HepG2 (cell line): ENCODE results near the gene SLC34A3. TPM values are rescaled to one million over a fixed set of nuclear protein-coding genes. Genes with fewer than 3 reads are reported as not detected.

ENCODE experiments used
- ATF1 ChIP-seq: IDR thresholded peaks from 2 replicates; pipeline ENCODE4 v1.6.1; 2016; ENCODE audit warnings: mild to moderate bottlenecking, control low read depth
- CEBPZ ChIP-seq: IDR thresholded peaks from 2 replicates; pipeline ENCODE4 v1.6.1; 2012; ENCODE audit warnings: low read length, improper control_type of control experiment
- E2F5 ChIP-seq: sonication (generic); formaldehyde crosslinking; conservative IDR thresholded peaks from 2 replicates; pipeline ENCODE4 v1.4.0; 2020; ENCODE audit warnings: missing genetic modification reagents
- KLF11 ChIP-seq: IDR thresholded peaks from 2 replicates; pipeline ENCODE4 v1.6.1; 2016; ENCODE audit warnings: missing compliant biosample characterization
- RBM22 ChIP-seq: fragments of 200-400 bp; formaldehyde crosslinking; optimal IDR thresholded peaks from 2 replicates; pipeline ENCODE3; 2017; ENCODE audit warnings: mild to moderate bottlenecking, low read length, moderate library complexity
- THAP9 ChIP-seq: sonication (generic); formaldehyde crosslinking; IDR thresholded peaks from 2 replicates; pipeline ENCODE4; 2020; ENCODE audit warnings: missing genetic modification reagents, mild to moderate bottlenecking, borderline replicate concordance
- YEATS2 ChIP-seq: sonication (generic); formaldehyde crosslinking; IDR thresholded peaks from 2 replicates; pipeline ENCODE4 v1.4.0; 2020; ENCODE audit warnings: missing genetic modification reagents, borderline replicate concordance
- polyA plus RNA-seq, 8 experiments: library from polyadenylated mRNA; depleted of rRNA in 3 of 8; stranded (reverse) in 7 of 8; unstranded in 1 of 8; fragments of >200 nt; fragmentation: Illumina TruSeq in 4 of 8; extraction: Trizol in 4 of 8; gene quantifications; 2 replicates each; pipeline versions ENCODE4 v1.2.1 to v1.2.3, GENCODE V29; 2011 to 2016; ENCODE audit warnings: low read depth in 4 of 8, missing spikeins in 1 of 8, mixed read lengths in 1 of 8; ENCODE audit not compliant: insufficient read depth in 1 of 8
- total RNA-seq, 5 experiments: library from RNA; depleted of rRNA; stranded (reverse); fragments of >200 nt; fragmentation: Illumina TruSeq; extraction: Trizol; gene quantifications; 2 replicates each; pipeline ENCODE4 v1.2.3, GENCODE V29; 2016; ENCODE audit warnings: low read depth in 1 of 5
- TF ChIP-seq, protein P1 (sequence below): sonication (generic); formaldehyde crosslinking; IDR thresholded peaks from 2 replicates; pipeline ENCODE4 v1.5.1; 2020; ENCODE audit warnings: missing genetic modification reagents, mild to moderate bottlenecking, borderline replicate concordance
- TF ChIP-seq, protein P2 (sequence below): sonication (generic); formaldehyde crosslinking; IDR thresholded peaks from 2 replicates; pipeline ENCODE4 v1.4.0; 2020; ENCODE audit warnings: missing genetic modification reagents

SLC34A3 gene
- total and polyA plus RNA-seq, 2 of the 13 experiments (the other 11 are each of a cell fraction or from before 2014, with no cell fraction given), result 0.07 to 1.0 TPM

DNA sequence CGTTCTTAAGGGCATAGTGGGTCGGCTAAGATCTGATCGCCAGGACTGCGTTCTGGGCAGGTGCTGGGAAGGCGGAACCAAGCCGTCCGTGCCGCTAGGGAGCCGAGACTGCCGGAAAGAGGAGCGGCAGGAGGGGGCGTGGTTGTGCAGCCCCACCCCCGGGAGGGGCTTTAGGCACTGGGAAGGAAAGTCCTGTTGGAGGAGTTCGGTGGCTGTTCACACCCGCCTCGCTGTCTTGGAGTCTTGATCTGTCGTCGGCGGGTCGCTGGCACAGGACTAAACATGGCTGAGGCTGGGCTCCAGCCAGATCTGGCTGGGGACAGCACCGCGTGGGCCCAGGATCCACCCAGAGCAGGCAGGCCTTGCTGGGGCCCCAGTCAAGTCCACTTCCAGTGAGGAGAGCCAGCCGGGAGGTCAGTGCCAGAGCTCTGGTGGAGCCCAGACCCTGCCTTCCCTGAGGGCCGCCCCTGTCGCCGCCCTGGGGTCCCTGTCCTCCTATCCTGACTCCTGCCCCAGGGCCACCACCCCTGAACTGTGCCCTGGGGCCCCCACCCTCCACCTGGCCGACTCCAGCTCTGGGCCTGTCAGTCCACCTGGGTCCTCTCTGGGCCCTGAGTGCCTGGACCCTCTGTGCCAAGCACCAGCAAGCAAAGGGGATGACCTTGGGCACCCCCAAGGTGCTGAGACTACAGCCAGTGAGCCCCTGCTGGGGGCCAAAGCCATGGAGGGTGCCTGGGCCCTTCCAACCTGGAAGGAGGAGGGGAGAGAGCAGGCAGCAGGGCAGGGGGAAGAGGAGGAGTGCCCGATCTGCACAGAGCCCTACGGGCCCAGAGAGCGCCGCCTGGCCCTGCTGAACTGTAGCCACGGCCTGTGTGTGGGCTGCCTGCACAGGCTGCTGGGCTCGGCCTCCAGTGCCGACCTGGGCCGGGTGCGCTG lies 13.2 kb upstream of the SLC34A3 start (continued):
- TF ChIP-seq CEBPZ (no peak), KLF11 (CRISPR knock-in tag) (no peak), THAP9 (CRISPR knock-in tag) (no peak), YEATS2 (CRISPR knock-in tag) (peak; percentile 4; the same call in 1 of the 2 replicates), RBM22 (no peak), E2F5 (CRISPR knock-in tag) (no peak), ATF1 (CRISPR knock-in tag) (no peak)
- TF ChIP-seq, protein P1, sequence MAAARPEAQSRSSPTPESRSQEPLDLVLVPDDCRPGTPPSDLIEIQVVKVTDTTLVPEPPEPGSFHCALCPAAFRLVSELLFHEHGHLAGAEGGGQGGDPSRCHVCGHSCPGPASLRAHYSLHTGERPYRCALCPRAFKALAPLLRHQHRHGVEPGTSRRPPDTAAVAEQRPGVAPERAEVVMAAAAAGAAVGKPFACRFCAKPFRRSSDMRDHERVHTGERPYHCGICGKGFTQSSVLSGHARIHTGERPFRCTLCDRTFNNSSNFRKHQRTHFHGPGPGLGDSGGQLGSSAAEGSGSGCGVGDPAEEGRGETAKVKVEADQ (CRISPR knock-in tag), result peak; percentile 60; the same call in 1 of the 2 replicates
- TF ChIP-seq, protein P2, sequence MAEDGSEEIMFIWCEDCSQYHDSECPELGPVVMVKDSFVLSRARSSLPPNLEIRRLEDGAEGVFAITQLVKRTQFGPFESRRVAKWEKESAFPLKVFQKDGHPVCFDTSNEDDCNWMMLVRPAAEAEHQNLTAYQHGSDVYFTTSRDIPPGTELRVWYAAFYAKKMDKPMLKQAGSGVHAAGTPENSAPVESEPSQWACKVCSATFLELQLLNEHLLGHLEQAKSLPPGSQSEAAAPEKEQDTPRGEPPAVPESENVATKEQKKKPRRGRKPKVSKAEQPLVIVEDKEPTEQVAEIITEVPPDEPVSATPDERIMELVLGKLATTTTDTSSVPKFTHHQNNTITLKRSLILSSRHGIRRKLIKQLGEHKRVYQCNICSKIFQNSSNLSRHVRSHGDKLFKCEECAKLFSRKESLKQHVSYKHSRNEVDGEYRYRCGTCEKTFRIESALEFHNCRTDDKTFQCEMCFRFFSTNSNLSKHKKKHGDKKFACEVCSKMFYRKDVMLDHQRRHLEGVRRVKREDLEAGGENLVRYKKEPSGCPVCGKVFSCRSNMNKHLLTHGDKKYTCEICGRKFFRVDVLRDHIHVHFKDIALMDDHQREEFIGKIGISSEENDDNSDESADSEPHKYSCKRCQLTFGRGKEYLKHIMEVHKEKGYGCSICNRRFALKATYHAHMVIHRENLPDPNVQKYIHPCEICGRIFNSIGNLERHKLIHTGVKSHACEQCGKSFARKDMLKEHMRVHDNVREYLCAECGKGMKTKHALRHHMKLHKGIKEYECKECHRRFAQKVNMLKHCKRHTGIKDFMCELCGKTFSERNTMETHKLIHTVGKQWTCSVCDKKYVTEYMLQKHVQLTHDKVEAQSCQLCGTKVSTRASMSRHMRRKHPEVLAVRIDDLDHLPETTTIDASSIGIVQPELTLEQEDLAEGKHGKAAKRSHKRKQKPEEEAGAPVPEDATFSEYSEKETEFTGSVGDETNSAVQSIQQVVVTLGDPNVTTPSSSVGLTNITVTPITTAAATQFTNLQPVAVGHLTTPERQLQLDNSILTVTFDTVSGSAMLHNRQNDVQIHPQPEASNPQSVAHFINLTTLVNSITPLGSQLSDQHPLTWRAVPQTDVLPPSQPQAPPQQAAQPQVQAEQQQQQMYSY (CRISPR knock-in tag), result peak; percentile 89
